H1 (cell line): ENCODE results near the gene ZIC5. TPM values are rescaled to one million over a fixed set of nuclear protein-coding genes. Genes with fewer than 3 reads are reported as not detected.
A peak's percentile ranks its signal among the peaks of the same experiment; 100 is the strongest.

Experiments
- CTCF ChIA-PET: fragments of 300-600 bp; sonication (Branson Sonifier 250); formaldehyde crosslinking; loops from one replicate; lab custom pipeline; 2021; ENCODE audit not compliant: partially characterized antibody; lab: Charles Lee
- POLR2A ChIA-PET: fragments of 300-600 bp; sonication (Branson Sonifier 250); formaldehyde crosslinking; loops from one replicate; lab custom pipeline; 2021; ENCODE audit warnings: inconsistent platforms; ENCODE audit not compliant: partially characterized antibody; lab: Charles Lee
- DNase-seq, 2 experiments: peaks; one replicate each; pipeline versions ENCODE4 v3.0.0 to v3.0.0-alpha.2; 2010 to 2022; ENCODE audit warnings: low spot score in 2 of 2, low read depth in 1 of 2, mixed read lengths in 1 of 2
- FAIRE-seq: peaks from 2 replicates; lab custom pipeline; 2011; peaks lifted over from hg19 to GRCh38; lab: Jason Lieb, UNC
- H2AFZ ChIP-seq: 2 replicates; pipeline ENCODE4 v1.8.1; 2012; ENCODE audit warnings: low read length, inconsistent platforms
- H2AK5ac ChIP-seq: 2 replicates; pipeline ENCODE4 v1.6.1; 2013; ENCODE audit warnings: low read depth, low read length
- H2BK120ac ChIP-seq: replicated peaks from 2 replicates; pipeline ENCODE3; 2013; ENCODE audit warnings: low read depth, low read length, inconsistent platforms
- H2BK12ac ChIP-seq: 2 replicates; pipeline ENCODE4 v1.6.1; 2013; ENCODE audit warnings: low read depth, low read length
- H2BK15ac ChIP-seq: 2 replicates; pipeline ENCODE4 v1.6.1; 2013; ENCODE audit warnings: low read length
- H2BK20ac ChIP-seq: 2 replicates; pipeline ENCODE4 v1.6.1; 2013; ENCODE audit warnings: low read length
- H2BK5ac ChIP-seq: 2 replicates; pipeline ENCODE4 v1.6.1; 2013; ENCODE audit warnings: low read depth, low read length
- H3K14ac ChIP-seq: 2 replicates; pipeline ENCODE4 v1.6.1; 2013; ENCODE audit warnings: inconsistent platforms; ENCODE audit not compliant: insufficient read length
- H3K18ac ChIP-seq: 2 replicates; pipeline ENCODE4 v1.6.1; 2013; ENCODE audit warnings: low read length; ENCODE audit errors: extremely low read depth
- H3K23ac ChIP-seq: 2 replicates; pipeline ENCODE4 v1.6.1; 2013; ENCODE audit warnings: inconsistent platforms; ENCODE audit not compliant: insufficient read length
- H3K23me2 ChIP-seq: 2 replicates; pipeline ENCODE4 v1.6.1; 2013; ENCODE audit warnings: low read depth, low read length
- H3K27ac ChIP-seq: 2 replicates; pipeline ENCODE4 v1.6.1; 2011; ENCODE audit warnings: low read depth, low read length, inconsistent platforms
- H3K27me3 ChIP-seq, 4 experiments: replicated peaks in 1 of 4; 1 replicate in 1 of 4; 2 replicates in 3 of 4; pipeline versions ENCODE4 v1.6.1 to v1.8.1; 2011 to 2013; ENCODE audit warnings: low read length in 3 of 4, mild to moderate bottlenecking in 3 of 4, inconsistent platforms in 2 of 4, mixed read lengths in 2 of 4, moderate library complexity in 1 of 4; ENCODE audit not compliant: control insufficient read depth in 3 of 4, insufficient read depth in 3 of 4; ENCODE audit errors: extremely low read depth in 1 of 4
- H3K36me3 ChIP-seq, 4 experiments: 2 replicates each; pipeline versions ENCODE4 v1.6.1 to v1.8.1; 2011 to 2013; ENCODE audit warnings: mild to moderate bottlenecking in 4 of 4, low read length in 3 of 4, moderate library complexity in 2 of 4, control low read depth in 1 of 4, inconsistent platforms in 1 of 4; ENCODE audit not compliant: insufficient read depth in 4 of 4, control insufficient read depth in 2 of 4
- H3K4ac ChIP-seq: replicated peaks from 2 replicates; pipeline ENCODE3; 2013; ENCODE audit warnings: low read length, low read depth, mixed read lengths, inconsistent platforms; ENCODE audit not compliant: insufficient read length
- H3K4me1 ChIP-seq, 4 experiments: replicated peaks in 1 of 4; 1 replicate in 1 of 4; 2 replicates in 3 of 4; pipeline versions ENCODE4 v1.6.1 to v1.8.1; 2011 to 2013; ENCODE audit warnings: low read length in 3 of 4, inconsistent platforms in 2 of 4, mixed read lengths in 1 of 4; ENCODE audit not compliant: insufficient read depth in 4 of 4, control insufficient read depth in 3 of 4
- H3K4me2 ChIP-seq, 2 experiments: 2 replicates each; pipeline versions ENCODE4 v1.6.1 to v1.8.1; 2011 to 2013; ENCODE audit warnings: low read depth in 2 of 2, low read length in 2 of 2, control low read depth in 1 of 2, inconsistent platforms in 1 of 2, mild to moderate bottlenecking in 1 of 2; ENCODE audit not compliant: insufficient read depth in 1 of 2
- H3K4me3 ChIP-seq, 4 experiments: fragments of 200-600, 300-600 bp in 1 of 4; sonication (generic), shearing (Covaris generic), sonication (Bioruptor Twin) in 1 of 4; 2 replicates each; pipeline versions ENCODE4 v1.5.1 to v1.8.1; 2011 to 2016; ENCODE audit warnings: low read length in 4 of 4, low read depth in 3 of 4, control low read depth in 2 of 4, inconsistent platforms in 2 of 4, mild to moderate bottlenecking in 2 of 4, mixed read lengths in 1 of 4, moderate library complexity in 1 of 4; ENCODE audit not compliant: insufficient read depth in 2 of 4; ENCODE audit errors: extremely low read depth in 1 of 4
- H3K56ac ChIP-seq: replicated peaks from 2 replicates; pipeline ENCODE3; 2013; ENCODE audit warnings: low read depth, mild to moderate bottlenecking, mixed read lengths, low read length, inconsistent platforms; ENCODE audit not compliant: insufficient read length
- H3K79me1 ChIP-seq: 2 replicates; pipeline ENCODE4 v1.6.1; 2013; ENCODE audit warnings: low read depth, low read length, control low read depth
- H3K79me2 ChIP-seq, 2 experiments: 2 replicates each; pipeline versions ENCODE4 v1.6.1 to v1.8.1; 2012 to 2013; ENCODE audit warnings: low read length in 2 of 2, mild to moderate bottlenecking in 2 of 2, inconsistent platforms in 1 of 2; ENCODE audit not compliant: insufficient read depth in 2 of 2, control insufficient read depth in 1 of 2
- H3K9ac ChIP-seq, 4 experiments: replicated peaks in 1 of 4; 1 replicate in 1 of 4; 2 replicates in 3 of 4; pipeline versions ENCODE4 v1.6.1 to v1.8.1; 2011 to 2013; ENCODE audit warnings: low read depth in 3 of 4, low read length in 3 of 4, control low read depth in 2 of 4, mild to moderate bottlenecking in 2 of 4, moderate library complexity in 2 of 4, inconsistent platforms in 1 of 4; ENCODE audit errors: extremely low read depth in 1 of 4
- H3K9me3 ChIP-seq, 2 experiments: 2 replicates each; pipeline versions ENCODE4 v1.6.1 to v1.8.1; 2012 to 2013; ENCODE audit warnings: mild to moderate bottlenecking in 2 of 2, moderate library complexity in 2 of 2, control low read depth in 1 of 2, inconsistent platforms in 1 of 2, low read depth in 1 of 2, low read length in 1 of 2, mixed read lengths in 1 of 2; ENCODE audit not compliant: insufficient read depth in 2 of 2
- H4K20me1 ChIP-seq, 2 experiments: replicated peaks in 1 of 2; 2 replicates each; pipeline versions ENCODE3 to v1.8.1; 2011 to 2013; ENCODE audit warnings: inconsistent platforms in 2 of 2, low read length in 2 of 2, mild to moderate bottlenecking in 1 of 2; ENCODE audit not compliant: insufficient read depth in 2 of 2, control insufficient read depth in 1 of 2
- H4K5ac ChIP-seq: 2 replicates; pipeline ENCODE4 v1.6.1; 2013; ENCODE audit warnings: low read length, low read depth, mixed read lengths, inconsistent platforms; ENCODE audit not compliant: insufficient read length
- H4K8ac ChIP-seq: 2 replicates; pipeline ENCODE4 v1.8.0; 2013; ENCODE audit warnings: mild to moderate bottlenecking, moderate library complexity, low read length, inconsistent platforms; ENCODE audit not compliant: insufficient read depth; ENCODE audit errors: extremely low read depth
- H4K91ac ChIP-seq: replicated peaks from 2 replicates; pipeline ENCODE3; 2013; ENCODE audit warnings: low read length, mixed read lengths, inconsistent platforms; ENCODE audit not compliant: insufficient read length
- EZH2 ChIP-seq: fragments of 200-600 bp; sonication (generic); IDR thresholded peaks from 2 replicates; pipeline ENCODE4 v1.7.1; 2012; ENCODE audit warnings: low read depth, mild to moderate bottlenecking, moderate library complexity, low read length, inconsistent platforms; ENCODE audit not compliant: severe bottlenecking
- GTF2F1 ChIP-seq: IDR thresholded peaks from 2 replicates; pipeline ENCODE4 v1.6.1; 2012; ENCODE audit warnings: low read depth, low read length, improper control_type of control experiment, borderline replicate concordance
- JUND ChIP-seq: IDR thresholded peaks from 2 replicates; pipeline ENCODE4 v1.6.1; 2011; ENCODE audit warnings: mild to moderate bottlenecking, improper control_type of control experiment, low read length
- MAFK ChIP-seq: IDR thresholded peaks from 2 replicates; pipeline ENCODE4 v1.6.1; 2012; ENCODE audit warnings: low read depth, mild to moderate bottlenecking, improper control_type of control experiment, low read length
- NRF1 ChIP-seq: IDR thresholded peaks from 2 replicates; pipeline ENCODE4 v1.6.1; 2011; ENCODE audit warnings: mild to moderate bottlenecking, low read depth, low read length, improper control_type of control experiment
- PHF8 ChIP-seq: fragments of 200-600 bp; sonication (generic); conservative IDR thresholded peaks from 2 replicates; pipeline ENCODE4 v1.7.1; 2012; ENCODE audit warnings: low read depth, mild to moderate bottlenecking, inconsistent platforms, low read length, moderate library complexity
- RBBP5 ChIP-seq: IDR thresholded peaks from 2 replicates; pipeline ENCODE4 v1.7.1; 2012; ENCODE audit warnings: low read depth, mild to moderate bottlenecking, inconsistent platforms, low read length, moderate library complexity, borderline replicate concordance
- SIRT6 ChIP-seq: IDR thresholded peaks from one replicate; pipeline ENCODE4 v1.7.1; 2012; ENCODE audit warnings: low read length, inconsistent platforms
- TAF7 ChIP-seq: optimal IDR thresholded peaks from 2 replicates; pipeline ENCODE3; 2011; ENCODE audit warnings: low read depth, mild to moderate bottlenecking, inconsistent platforms, low read length, moderate library complexity, borderline replicate concordance
- TBP ChIP-seq: IDR thresholded peaks from 2 replicates; pipeline ENCODE4 v1.6.1; 2011; ENCODE audit warnings: low read depth, low read length, improper control_type of control experiment
- ZNF274 ChIP-seq: IDR thresholded peaks from 2 replicates; pipeline ENCODE4 v1.7.0; 2012; ENCODE audit warnings: low read length, borderline replicate concordance; ENCODE audit errors: extremely low read depth
- WGBS, 2 experiments: shearing (Covaris generic) in 1 of 2; methylation state at CpG; one replicate each; pipeline versions ENCODE4 v1.1.6 to v1.1.7; 2013 to 2015; ENCODE audit warnings: low lambda C conversion rate in 2 of 2, mixed read lengths in 2 of 2, inconsistent platforms in 1 of 2, low coverage in 1 of 2, missing lambda C conversion rate in 1 of 2; ENCODE audit not compliant: insufficient replicate concordance in 2 of 2, insufficient coverage in 1 of 2, insufficient read length in 1 of 2; ENCODE audit errors: extremely low coverage in 1 of 2, missing lambda C conversion rate in 1 of 2; 5-methylcytosine and 5-hydroxymethylcytosine counted together
- polyA plus RNA-seq, 7 experiments: library from polyadenylated mRNA; depleted of rRNA in 3 of 7; stranded (reverse) in 5 of 7; unstranded in 2 of 7; fragments of >200 nt in 5 of 7; fragments of 200-250 nt in 2 of 7; gene quantifications; 1 replicate in 5 of 7; 2 replicates in 1 of 7; 4 replicates in 1 of 7; pipeline versions ENCODE4 v1.2.1 to v1.2.3, GENCODE V29; 2011 to 2013; ENCODE audit warnings: missing spikeins in 2 of 7, mixed read lengths in 2 of 7
- total RNA-seq: library from RNA; stranded (reverse); fragmentation: NEBNext Ultra II Directional; extraction: Animal tissue kit (Norgen Biotek cat#: 25700); gene quantifications from 2 replicates; pipeline ENCODE4 v1.2.1, GENCODE V29; 2021

ZIC5 gene
- total and polyA plus RNA-seq, 2 of the 8 experiments (the other 6 are each of a cell fraction or from before 2014, with no cell fraction given), result 14.2 to 52.7 TPM

DNA sequence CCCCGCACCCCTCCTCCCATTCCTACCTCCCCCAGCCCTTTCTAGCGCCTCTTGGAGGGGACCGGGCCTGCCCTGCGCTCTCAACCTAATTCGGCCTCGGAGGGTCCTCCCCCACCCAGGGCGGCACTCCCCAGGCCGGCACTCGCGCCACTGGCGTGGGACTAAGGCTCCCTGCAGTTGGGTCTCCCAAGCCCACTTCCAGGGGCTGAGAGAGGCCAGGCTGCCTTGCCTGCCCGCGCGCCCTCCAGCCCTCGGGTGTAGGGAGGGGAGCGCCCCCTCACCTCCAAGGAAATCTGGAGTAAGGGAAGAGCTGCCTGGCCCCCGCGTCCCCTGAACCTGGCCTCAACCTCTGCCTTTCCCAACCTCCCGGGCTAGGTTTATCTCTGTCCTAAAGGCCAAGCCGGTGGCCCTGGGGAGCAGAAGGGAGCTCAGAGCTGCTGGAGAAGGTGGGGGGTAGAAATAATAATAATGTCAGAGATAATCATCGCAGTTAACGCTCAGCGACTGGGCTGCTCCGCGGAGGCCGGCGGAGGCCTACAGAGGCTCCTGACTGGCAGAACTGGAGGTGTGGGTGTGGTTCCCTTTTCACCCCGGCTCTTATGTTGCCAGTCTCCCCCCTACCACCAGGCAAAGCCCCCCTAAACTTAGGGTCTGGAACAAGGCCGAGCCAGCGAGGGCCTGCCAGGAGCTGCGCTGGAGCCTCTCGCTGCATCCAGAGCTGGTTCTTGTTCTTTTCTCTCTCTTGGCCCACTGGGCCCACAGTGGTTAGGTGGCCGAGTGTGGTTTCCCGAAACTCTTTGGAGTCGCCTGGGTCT is 19.7 kb upstream of the ZIC5 start:
- Histone ChIP-seq H2BK15ac (peak overlapping the region; percentile 100; the same call in 1 of the 2 replicates), H4K8ac (no peak overlapping the region; the same call in none of the 2 replicates), H4K5ac (no peak overlapping the region), H3K56ac (no peak overlapping the region), H2BK120ac (peak overlapping the region; percentile 11), H3K36me3 (peaks cover 0 to 8% (median under 1%) of the 10 kb centered on the region in 4 experiments; a peak in 4 of 8 replicates), H3K27me3 (peaks cover 7 to 81% (median 52%) of the 10 kb centered on the region in 4 experiments; a peak in 6 of 7 replicates), H2BK5ac (peak overlapping the region; percentile 93; the same call in 1 of the 2 replicates), H4K20me1 (peaks cover 0 to under 1% of the 10 kb centered on the region in 2 experiments), H3K9me3 (no peaks in the 10 kb centered on the region), H3K9ac (peak overlapping the region in 1 of 4 experiments; percentile 18; a peak in 2 of 7 replicates), H3K27ac (no peak overlapping the region), H2AK5ac (peak overlapping the region; percentile 99; the same call in 1 of the 2 replicates), H3K23ac (no peak overlapping the region), H3K79me2 (peaks cover 0 to 11% of the 10 kb centered on the region in 2 experiments; a peak in 2 of 4 replicates), H2AFZ (no peak overlapping the region), H3K4me1 (peaks cover 10 to 39% (median 28%) of the 10 kb centered on the region in 4 experiments), H3K14ac (no peak overlapping the region), H3K4ac (peak overlapping the region; percentile 97), H3K4me2 (peak overlapping the region; percentile 91 to 95), H3K4me3 (peak overlapping the region; percentile 31 to 72 (median 40)), H2BK12ac (peak overlapping the region; percentile 100), H3K23me2 (peaks cover 22% of the 10 kb centered on the region; the same call in 1 of the 2 replicates), H3K79me1 (no peaks in the 10 kb centered on the region), H3K18ac (peak overlapping the region; percentile 84), H2BK20ac (peak overlapping the region; percentile 99; the same call in 1 of the 2 replicates), H4K91ac (peak overlapping the region; percentile 99)
- ChIA-PET CTCF (interaction anchor here (0.7 to 2.5 kb wide), 15 partner anchors 9 to 524 kb away, joined by 3 to 10 read pairs (median 3); no protein-coding TSS in a partner anchor), POLR2A (interaction anchor here (0.6 to 10.0 kb wide), 9 partner anchors 8 to 335 kb away, joined by 3 to 145 read pairs (median 3); partner anchors contain the start of genes ZIC2 and ZIC5)
- FAIRE-seq (no peak), DNase-seq (peak in 1 of 2 experiments; percentile 82)
- 4% methylated on average over 24 of the region's 35 CpGs; no CpG with 5 or more reads in 1 of the 2 experiments for WGBS, 2 experiments
- TF ChIP-seq TAF7, result peak; percentile 61
- no peak for TF ChIP-seq SIRT6
- no peak for TF ChIP-seq RBBP5
- no peak for TF ChIP-seq ZNF274
- TF ChIP-seq PHF8, result no peak
- peak; percentile 38 for TF ChIP-seq EZH2
- TF ChIP-seq JUND, result no peak
- TF ChIP-seq MAFK, result no peak
- TF ChIP-seq GTF2F1, result no peak
- no peak for TF ChIP-seq NRF1
- TF ChIP-seq TBP, result peak; percentile 17; the same call in 1 of the 2 replicates
